GM12872 (cell line): ENCODE measurements around the gene FAM76A.

ENCODE experiments used
- TF ChIP-seq, protein P1 (sequence below): IDR thresholded peaks from 3 replicates; pipeline ENCODE4 v1.5.1; 2011; ENCODE audit warnings: low read depth, mild to moderate bottlenecking, low read length, moderate library complexity; ENCODE audit not compliant: insufficient read depth

The FAM76A gene

DNA sequence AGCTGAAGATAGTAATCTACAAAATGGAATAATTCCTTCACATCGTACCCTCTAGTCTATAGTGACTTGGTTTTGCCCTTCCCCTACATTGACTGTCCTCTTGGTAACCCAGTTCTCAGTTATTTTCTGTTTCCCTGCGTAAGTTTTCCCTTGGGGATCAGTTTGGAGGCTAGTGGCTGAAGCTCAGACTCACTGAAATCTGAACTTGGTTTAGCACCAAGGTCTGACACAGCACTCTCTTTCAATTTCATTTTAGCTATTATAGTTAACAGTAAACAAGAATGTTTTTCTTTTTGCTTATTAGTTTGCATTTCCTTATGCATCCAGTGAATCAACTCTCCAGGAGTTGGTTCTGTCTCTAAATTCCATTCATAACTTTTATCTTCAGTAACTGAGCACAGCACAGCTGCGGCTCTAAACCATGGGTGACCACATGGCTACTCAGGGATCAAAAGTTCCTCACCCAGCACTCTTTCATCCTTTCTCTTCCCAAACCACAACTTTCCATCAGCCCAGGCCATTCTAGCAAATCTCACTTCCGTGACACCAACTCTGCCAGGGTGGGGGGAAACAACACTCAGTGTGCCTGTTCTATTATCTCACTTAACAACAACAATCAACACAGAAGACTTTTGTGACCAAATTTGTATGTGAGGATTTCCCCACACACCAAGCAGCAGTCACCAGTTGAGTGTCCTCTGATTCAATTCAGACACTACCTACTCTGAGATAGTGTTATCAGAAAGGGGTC is 36.2 kb upstream of the FAM76A start:
- TF ChIP-seq, protein P1, sequence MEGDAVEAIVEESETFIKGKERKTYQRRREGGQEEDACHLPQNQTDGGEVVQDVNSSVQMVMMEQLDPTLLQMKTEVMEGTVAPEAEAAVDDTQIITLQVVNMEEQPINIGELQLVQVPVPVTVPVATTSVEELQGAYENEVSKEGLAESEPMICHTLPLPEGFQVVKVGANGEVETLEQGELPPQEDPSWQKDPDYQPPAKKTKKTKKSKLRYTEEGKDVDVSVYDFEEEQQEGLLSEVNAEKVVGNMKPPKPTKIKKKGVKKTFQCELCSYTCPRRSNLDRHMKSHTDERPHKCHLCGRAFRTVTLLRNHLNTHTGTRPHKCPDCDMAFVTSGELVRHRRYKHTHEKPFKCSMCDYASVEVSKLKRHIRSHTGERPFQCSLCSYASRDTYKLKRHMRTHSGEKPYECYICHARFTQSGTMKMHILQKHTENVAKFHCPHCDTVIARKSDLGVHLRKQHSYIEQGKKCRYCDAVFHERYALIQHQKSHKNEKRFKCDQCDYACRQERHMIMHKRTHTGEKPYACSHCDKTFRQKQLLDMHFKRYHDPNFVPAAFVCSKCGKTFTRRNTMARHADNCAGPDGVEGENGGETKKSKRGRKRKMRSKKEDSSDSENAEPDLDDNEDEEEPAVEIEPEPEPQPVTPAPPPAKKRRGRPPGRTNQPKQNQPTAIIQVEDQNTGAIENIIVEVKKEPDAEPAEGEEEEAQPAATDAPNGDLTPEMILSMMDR: no peak

DNA sequence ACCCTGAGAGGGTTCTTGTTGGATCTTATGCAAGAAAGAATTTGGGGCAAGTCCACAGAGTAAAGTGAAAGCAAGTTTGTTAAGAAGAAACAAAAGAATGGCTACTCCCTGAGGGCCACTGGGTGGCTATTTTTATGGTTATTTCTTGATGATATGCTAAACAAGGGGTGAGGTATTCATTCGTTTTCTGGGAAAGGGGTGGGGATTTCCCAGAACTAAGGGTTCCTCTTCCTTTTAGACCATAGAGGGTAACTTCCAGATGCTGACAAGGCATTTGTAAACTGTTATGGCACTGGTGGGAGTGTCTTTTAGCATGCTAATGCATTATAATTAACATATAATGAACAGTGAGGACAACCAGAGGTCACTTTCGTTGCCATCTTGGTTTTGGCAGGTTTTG is 35.6 kb upstream of the FAM76A start:
- TF ChIP-seq, protein P1: no peak

DNA sequence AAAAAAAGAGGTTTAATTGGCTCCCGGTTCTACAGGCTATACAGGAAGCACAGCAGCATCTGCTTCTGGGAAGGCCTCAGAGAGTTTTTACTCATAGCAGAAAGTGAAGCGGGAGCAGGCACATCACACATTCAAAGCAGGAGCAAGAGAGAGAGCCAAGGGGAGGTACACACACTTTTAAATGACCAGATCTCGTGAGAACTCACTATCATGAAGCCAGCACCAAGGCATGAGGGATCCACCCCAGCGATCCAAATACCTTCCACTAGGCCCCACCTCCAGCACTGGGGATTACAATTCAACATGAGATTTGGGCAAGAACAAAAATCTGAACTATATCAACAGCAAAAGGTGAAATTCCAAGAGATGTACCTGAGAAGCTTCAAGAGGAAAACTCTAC is 20.8 kb upstream of the FAM76A start:
- TF ChIP-seq, protein P1: no peak

DNA sequence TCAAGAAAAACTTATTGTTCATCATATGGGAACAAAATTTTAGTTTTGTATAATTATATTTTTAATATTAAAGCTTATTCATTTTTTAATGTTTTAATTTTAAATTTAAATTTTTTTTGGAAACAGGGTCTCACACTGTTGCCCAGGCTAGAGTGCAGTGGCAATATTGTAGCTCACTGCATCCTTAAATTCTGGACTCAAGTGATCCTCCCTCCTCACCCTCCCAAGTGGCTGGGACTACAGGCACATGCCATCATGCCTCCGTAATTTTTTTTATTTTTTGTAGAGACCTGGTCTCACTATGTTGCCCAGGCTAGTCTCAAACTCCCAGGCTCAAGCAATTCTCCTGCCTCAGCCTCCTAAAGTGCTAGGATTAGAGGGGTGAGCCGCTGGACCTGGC is 20.2 kb upstream of the FAM76A start:
- TF ChIP-seq, protein P1: no peak

DNA sequence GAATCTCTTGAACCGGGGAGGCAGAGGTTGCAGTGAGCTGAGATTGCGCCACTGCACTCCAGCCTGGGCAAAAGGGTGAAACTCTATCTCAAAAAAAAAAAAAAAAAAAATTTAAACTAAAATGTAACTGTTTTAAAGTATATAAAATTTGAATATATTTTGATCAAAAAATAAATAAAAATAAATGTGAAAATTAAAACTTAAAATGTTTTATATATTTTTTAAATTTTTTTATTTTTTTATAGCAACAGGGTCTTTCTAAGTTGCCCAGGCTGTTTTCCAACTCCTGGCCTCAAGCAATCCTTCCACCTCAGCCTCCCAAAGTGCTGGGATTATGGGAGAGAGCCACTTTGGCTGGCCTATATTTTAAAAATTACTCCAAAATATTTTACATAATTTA is 15.2 kb upstream of the FAM76A start:
- TF ChIP-seq, protein P1: no peak

DNA sequence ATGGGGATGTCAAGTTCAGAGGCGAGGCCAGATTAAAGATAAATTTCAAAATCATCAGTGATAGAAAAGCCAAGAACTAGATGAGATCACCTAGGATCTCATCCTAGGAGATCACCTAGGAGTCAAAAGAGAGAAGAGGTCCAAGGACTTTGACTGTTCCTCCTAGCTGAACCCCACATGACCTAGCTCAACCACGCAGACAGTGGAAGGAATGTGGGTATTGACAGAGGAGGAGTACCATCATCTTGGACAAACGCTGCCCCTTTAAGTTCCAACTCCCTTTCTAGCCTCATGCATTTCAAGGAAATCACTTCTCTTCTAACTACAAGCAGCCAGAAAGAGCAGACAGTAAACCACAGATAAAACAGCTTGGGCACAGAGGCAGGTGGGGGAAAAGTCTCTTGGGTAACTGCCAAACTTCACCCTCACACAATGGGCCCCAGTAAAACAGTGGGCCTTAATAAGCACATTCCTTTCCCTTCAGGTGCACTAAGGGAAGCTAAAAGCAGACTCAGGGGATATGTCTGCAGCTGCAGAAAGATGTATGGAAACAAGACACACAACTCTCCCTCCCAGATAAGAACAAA is 12.5 kb upstream of the FAM76A start:
- TF ChIP-seq, protein P1: no peak

DNA sequence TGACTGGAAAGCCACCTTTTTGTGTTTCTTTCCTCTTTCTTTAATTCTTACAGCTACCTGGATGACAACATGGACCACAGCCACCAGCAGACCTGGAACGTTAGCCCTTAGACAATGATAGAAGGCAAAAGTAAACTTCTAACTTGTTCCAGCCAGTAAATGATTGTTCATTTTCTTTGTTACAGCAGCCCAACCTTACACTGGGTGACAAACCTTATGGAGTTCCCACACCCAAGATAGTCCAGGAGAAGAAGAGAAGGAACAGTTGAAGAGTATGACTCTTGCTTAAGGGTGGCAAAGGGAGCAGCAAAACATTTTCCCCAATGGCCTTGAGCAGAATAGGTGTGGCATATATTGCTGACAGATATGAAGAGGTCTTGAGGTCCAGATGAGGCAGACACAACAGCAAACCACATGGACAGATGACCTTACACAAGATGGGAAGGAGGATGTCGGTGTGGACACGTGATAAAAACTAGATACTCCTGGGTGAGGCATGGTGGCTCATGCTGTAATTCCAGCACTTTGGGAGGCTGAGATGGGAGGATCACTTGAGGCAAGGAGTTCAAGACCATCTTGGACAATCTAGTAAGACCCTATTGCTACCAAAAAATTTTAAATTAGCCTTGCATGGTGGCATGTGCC is 11.8 kb upstream of the FAM76A start:
- TF ChIP-seq, protein P1: no peak
